Sigmoid colon (tissue), 4 donors: ENCODE data around the gene STEAP1B.

Experiments used
- POLR2A ChIP-seq, 2 donors: fragments of 450-650 bp; IDR thresholded peaks; one replicate each; pipeline ENCODE4 v1.6.1; 2016; ENCODE audit warnings: antibody characterized with exemption in 2 of 2, mild to moderate bottlenecking in 2 of 2, moderate library complexity in 2 of 2
- POLR2AphosphoS5 ChIP-seq, 4 donors: sonication (generic); formaldehyde crosslinking; IDR thresholded peaks; one replicate each; pipeline ENCODE4 v1.6.1; 2017; ENCODE audit warnings: antibody characterized with exemption in 4 of 4
- TF ChIP-seq, protein P1 (sequence below), 4 experiments: fragments of 450-650 bp in 3 of 4; fragments of 200-600 bp in 1 of 4; IDR thresholded peaks; one replicate each; pipeline ENCODE4 v1.5.1; 2016 to 2019; ENCODE audit warnings: antibody characterized with exemption in 4 of 4, mild to moderate bottlenecking in 3 of 4, moderate library complexity in 2 of 4

DNA sequence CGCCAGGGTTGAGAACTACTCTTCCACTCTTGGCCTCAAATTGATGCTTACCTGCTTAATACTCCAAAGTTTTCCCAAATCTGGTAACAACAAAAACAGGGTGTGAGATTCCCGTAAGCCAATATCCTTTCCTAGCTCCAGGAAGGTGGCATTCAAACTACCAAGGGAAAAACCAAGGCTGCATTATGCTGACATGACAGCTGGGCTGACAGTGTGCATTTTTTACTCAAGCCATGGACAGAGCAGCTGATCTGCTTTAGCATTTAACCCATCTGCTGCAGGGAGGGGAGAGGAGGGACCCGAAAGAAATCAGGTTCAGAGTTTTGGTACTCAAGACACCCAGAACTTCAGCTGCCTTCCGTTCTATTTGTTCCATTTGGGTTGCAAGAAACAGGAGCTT is 93.3 kb downstream of the STEAP1B start:
- TF ChIP-seq, protein P1, sequence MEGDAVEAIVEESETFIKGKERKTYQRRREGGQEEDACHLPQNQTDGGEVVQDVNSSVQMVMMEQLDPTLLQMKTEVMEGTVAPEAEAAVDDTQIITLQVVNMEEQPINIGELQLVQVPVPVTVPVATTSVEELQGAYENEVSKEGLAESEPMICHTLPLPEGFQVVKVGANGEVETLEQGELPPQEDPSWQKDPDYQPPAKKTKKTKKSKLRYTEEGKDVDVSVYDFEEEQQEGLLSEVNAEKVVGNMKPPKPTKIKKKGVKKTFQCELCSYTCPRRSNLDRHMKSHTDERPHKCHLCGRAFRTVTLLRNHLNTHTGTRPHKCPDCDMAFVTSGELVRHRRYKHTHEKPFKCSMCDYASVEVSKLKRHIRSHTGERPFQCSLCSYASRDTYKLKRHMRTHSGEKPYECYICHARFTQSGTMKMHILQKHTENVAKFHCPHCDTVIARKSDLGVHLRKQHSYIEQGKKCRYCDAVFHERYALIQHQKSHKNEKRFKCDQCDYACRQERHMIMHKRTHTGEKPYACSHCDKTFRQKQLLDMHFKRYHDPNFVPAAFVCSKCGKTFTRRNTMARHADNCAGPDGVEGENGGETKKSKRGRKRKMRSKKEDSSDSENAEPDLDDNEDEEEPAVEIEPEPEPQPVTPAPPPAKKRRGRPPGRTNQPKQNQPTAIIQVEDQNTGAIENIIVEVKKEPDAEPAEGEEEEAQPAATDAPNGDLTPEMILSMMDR (IDR thresholded peaks at IDR 0.05), result no peak
- TF ChIP-seq POLR2A (IDR thresholded peaks at IDR 0.05) (no peak), POLR2AphosphoS5 (IDR thresholded peaks at IDR 0.05) (no peak)
